Testis (tissue), 3 donors: Measurements from ENCODE around the gene CLTA. TPM values are rescaled to one million over a fixed set of nuclear protein-coding genes. Genes with fewer than 3 reads are reported as not detected.

Experiments
- DNase-seq: peaks from one replicate; pipeline ENCODE4 v3.0.0-alpha.2; 2019
- H3K27ac ChIP-seq, 2 donors: fragments of 200-600 bp; sonication (generic); one replicate each; pipeline ENCODE4 v1.5.1; 2019
- H3K27me3 ChIP-seq: fragments of 200-600 bp; sonication (generic); one replicate; pipeline ENCODE4 v1.5.1; 2019
- H3K36me3 ChIP-seq: fragments of 200-600 bp; sonication (generic); one replicate; pipeline ENCODE4 v1.5.1; 2017; ENCODE audit warnings: low read depth; ENCODE audit errors: missing control alignments
- H3K4me1 ChIP-seq: fragments of 200-600 bp; sonication (generic); one replicate; pipeline ENCODE4 v1.5.1; 2019
- H3K4me3 ChIP-seq, 2 donors: fragments of 200-600 bp; sonication (generic); one replicate each; pipeline ENCODE4 v1.5.1; 2017 to 2019
- H3K9me3 ChIP-seq: fragments of 200-600 bp; sonication (generic); one replicate; pipeline ENCODE4 v1.5.1; 2017
- CTCF ChIP-seq, 3 experiments: fragments of 450-650 bp in 2 of 3; fragments of 200-600 bp in 1 of 3; sonication (generic) in 1 of 3; IDR thresholded peaks; one replicate each; pipeline ENCODE4 v1.5.1; 2016 to 2019; ENCODE audit warnings: antibody characterized with exemption in 3 of 3, mild to moderate bottlenecking in 2 of 3, moderate library complexity in 1 of 3
- POLR2A ChIP-seq: fragments of 450-650 bp; IDR thresholded peaks from one replicate; pipeline ENCODE4 v1.6.1; 2017; ENCODE audit warnings: antibody characterized with exemption, mild to moderate bottlenecking, moderate library complexity
- WGBS, 2 donors: methylation state at CpG; one replicate each; pipeline ENCODE4 v1.1.5; 2018; 5-methylcytosine and 5-hydroxymethylcytosine counted together
- intact Hi-C: fragments of 100-400 bp; cut with DNase I; formaldehyde crosslinking; loops from one replicate; pipeline ENCODE4 v1.15.1; 2023; ENCODE audit warnings: low total_unique reads
- polyA plus RNA-seq: library from polyadenylated mRNA; stranded (reverse); fragments of 350-450 nt; fragmentation: Illumina TruSeq; extraction: RNeasy Lipid Tissue Mini Kit (QIAGEN cat#74804); gene quantifications from one replicate; pipeline ENCODE4 v1.2.3, GENCODE V29; 2014; ENCODE audit warnings: low read depth, low replicate concordance; ENCODE audit not compliant: insufficient read depth
- total RNA-seq, 2 donors: library from RNA; depleted of rRNA; stranded (reverse); fragments of >200 nt; gene quantifications; one replicate each; pipeline ENCODE4 v1.2.3, GENCODE V29; 2016

The CLTA gene
- total and polyA plus RNA-seq, 3 donors from 2014 or later: 135 to 208 (median 168) TPM

GRCh38 chr9:36249189-36249588 is 58.5 kb downstream of the CLTA start:
- TF ChIP-seq CTCF (IDR thresholded peaks at IDR 0.05): no peak
- no peak for TF ChIP-seq POLR2A
- H3K4me1 ChIP-seq: no peaks in the 10 kb centered on the region
- H3K27ac ChIP-seq: no peak overlapping the region
- no peaks in the 10 kb centered on the region for H3K27me3 ChIP-seq
- H3K36me3 ChIP-seq: no peaks in the 10 kb centered on the region
- H3K4me3 ChIP-seq: no peak overlapping the region
- no peak for DNase-seq
- intact Hi-C loops: no loop called here
- WGBS, 2 donors: 67 to 70% methylated on average over 6 of the region's 6 CpGs
- no peaks in the 10 kb centered on the region for H3K9me3 ChIP-seq

GRCh38 chr9:36250079-36250478 is 59.4 kb downstream of the CLTA start:
- TF ChIP-seq POLR2A: no peak
- no peak for TF ChIP-seq CTCF (IDR thresholded peaks at IDR 0.05)

GRCh38 chr9:36251428-36251827 is 60.7 kb downstream of the CLTA start:
- WGBS, 2 donors: 75 to 90% methylated on average over 1 of the region's 1 CpG
- TF ChIP-seq CTCF (IDR thresholded peaks at IDR 0.05) (no peak), POLR2A (no peak)
- H3K27ac ChIP-seq: no peak overlapping the region
- intact Hi-C loops: no loop called here
- no peak overlapping the region for H3K4me3 ChIP-seq
- H3K36me3 ChIP-seq: no peaks in the 10 kb centered on the region
- H3K27me3 ChIP-seq: no peaks in the 10 kb centered on the region
- no peaks in the 10 kb centered on the region for H3K4me1 ChIP-seq
- no peak for DNase-seq
- H3K9me3 ChIP-seq: no peaks in the 10 kb centered on the region

More at GRCh38 chr9:36250079-36250478, 59.4 kb downstream of the CLTA start:
- Histone ChIP-seq H3K27me3 (no peaks in the 10 kb centered on the region), H3K36me3 (no peaks in the 10 kb centered on the region), H3K4me1 (no peaks in the 10 kb centered on the region), H3K4me3 (no peak overlapping the region), H3K9me3 (no peaks in the 10 kb centered on the region), H3K27ac (no peak overlapping the region)
- DNase-seq: no peak
- WGBS, 2 donors: 82 to 93% methylated on average over 1 of the region's 1 CpG
- intact Hi-C loops: no loop called here

GRCh38 chr9:36258208-36258995 is 67.7 kb downstream of the CLTA start, which contains the start of gene GNE:
Gene GNE (minus strand): TSS chr9:36258448. CDS start chr9:36249355, 9,093 bp downstream.
- Histone ChIP-seq H3K36me3 (no peaks in the 10 kb centered on the region), H3K27ac (peak within 1 kb of the TSS; percentile 93 to 99), H3K4me3 (peak within 1 kb of the TSS; percentile 89 to 92), H3K4me1 (peaks cover 5% of the 10 kb centered on the region), H3K27me3 (no peaks in the 10 kb centered on the region), H3K9me3 (no peaks in the 10 kb centered on the region)
- WGBS, 2 donors: 0 to 2% methylated on average over 1 to 24 of the region's 73 CpGs
- DNase-seq: peak; percentile 98
- intact Hi-C loops: no loop called here
- TF ChIP-seq POLR2A: no peak
- no peak for TF ChIP-seq CTCF (IDR thresholded peaks at IDR 0.05)
